ENCODE data around the gene BROX. TPM values are rescaled to one million over a fixed set of nuclear protein-coding genes. Genes with fewer than 3 reads are reported as not detected.

BROX gene
- total RNA-seq, 4 donors from 2014 or later = 74.2 to 102 (median 78.5) TPM

GRCh38 chr1:222702210-222702609, 10.2 kb upstream of the BROX start:
- no peak overlapping the region for H3K4me3 ChIP-seq (ENCODE audit: low read depth, poor library complexity, severe bottlenecking)
- DNase-seq (ENCODE audit: low spot score in 2 of 2) = no peak
- 96 to 98% methylated on average over 4 of the region's 4 CpGs for WGBS, 2 donors
- no peak for TF ChIP-seq CTCF (IDR thresholded peaks at IDR 0.05)
- TF ChIP-seq POLR2A (IDR thresholded peaks at IDR 0.05) = no peak
- intact Hi-C loops (cut with DNase I; ENCODE audit: low total_unique reads) = no loop called here

- no peak for DNase-seq (ENCODE audit: low spot score in 2 of 2)
- TF ChIP-seq CTCF (IDR thresholded peaks at IDR 0.05) (no peak), POLR2A (IDR thresholded peaks at IDR 0.05) (no peak)
- 90 to 91% methylated on average over 1 of the region's 1 CpG for WGBS, 2 donors
- no peak overlapping the region for H3K4me3 ChIP-seq (ENCODE audit: low read depth, poor library complexity, severe bottlenecking)
- intact Hi-C loops (cut with DNase I; ENCODE audit: low total_unique reads) = no loop called here
These were observed 8.1 kb upstream of the BROX start for GRCh38 chr1:222704260-222704659.

GRCh38 chr1:222706815-222707214, 5.5 kb upstream of the BROX start:
- DNase-seq (ENCODE audit: low spot score in 2 of 2) = no peak
- no peak for TF ChIP-seq POLR2A (IDR thresholded peaks at IDR 0.05)
- TF ChIP-seq CTCF (IDR thresholded peaks at IDR 0.05) = no peak

GRCh38 chr1:222709700-222710153, 2.6 kb upstream of the BROX start:
- WGBS, 2 donors = 81 to 90% methylated on average over 5 of the region's 5 CpGs
- TF ChIP-seq POLR2A (IDR thresholded peaks at IDR 0.05) (no peak), CTCF (IDR thresholded peaks at IDR 0.05) (no peak)
- intact Hi-C loops (cut with DNase I; ENCODE audit: low total_unique reads) = no loop called here
- DNase-seq (ENCODE audit: low spot score in 2 of 2) = no peak
- no peak overlapping the region for H3K4me3 ChIP-seq (ENCODE audit: low read depth, poor library complexity, severe bottlenecking)

More at GRCh38 chr1:222706815-222707214, 5.5 kb upstream of the BROX start:
- intact Hi-C loops (cut with DNase I; ENCODE audit: low total_unique reads) = no loop called here
- no peak overlapping the region for H3K4me3 ChIP-seq (ENCODE audit: low read depth, poor library complexity, severe bottlenecking)
- 73 to 96% methylated on average over 4 of the region's 4 CpGs for WGBS, 2 donors

GRCh38 chr1:222711319-222712252, 778 bp upstream of the BROX start:
- peak; percentile 56 to 91 for DNase-seq (ENCODE audit: low spot score in 2 of 2)
- H3K4me3 ChIP-seq (ENCODE audit: low read depth, poor library complexity, severe bottlenecking) = peak overlapping the region; percentile 68
- WGBS, 2 donors = 1% methylated on average over 33 to 37 of the region's 42 CpGs
- TF ChIP-seq CTCF (IDR thresholded peaks at IDR 0.05) (no peak), POLR2A (IDR thresholded peaks at IDR 0.05) (no peak)
- intact Hi-C loops (cut with DNase I; ENCODE audit: low total_unique reads) = no loop called here

All from lower leg skin (tissue), 4 donors.